ENCODE data around the gene SLC24A1. TPM values are rescaled to one million over a fixed set of nuclear protein-coding genes. Genes with fewer than 3 reads are reported as not detected.

The SLC24A1 gene
- total RNA-seq, 2 experiments from 2014 or later, result 6.4 to 7.8 TPM

- ChIA-PET POLR2A (no interaction called here), CTCF (no interaction called here)
Measured at GRCh38 chr15:65645392-65645791, 23.7 kb downstream of the SLC24A1 start.

DNA sequence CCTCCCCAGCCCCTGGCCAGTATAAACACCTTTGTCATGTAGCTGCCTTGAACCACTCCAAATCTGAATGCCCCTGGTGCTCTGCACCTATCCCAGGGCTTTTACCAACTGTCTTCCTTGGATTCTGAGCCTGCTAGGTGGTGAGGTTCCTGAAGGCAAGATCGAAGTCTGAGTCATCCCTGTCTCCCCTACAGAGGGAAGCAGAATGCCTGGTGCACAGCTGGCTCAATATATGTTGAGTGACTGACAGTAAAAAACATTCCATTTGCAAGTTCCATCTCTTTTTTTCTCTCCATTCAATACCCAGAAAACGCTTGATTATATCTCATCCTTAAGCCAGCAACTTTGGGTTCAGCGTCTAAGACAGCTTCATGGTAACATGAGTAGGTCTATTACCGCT is 24.7 kb downstream of the SLC24A1 start:
- CTCF ChIA-PET, result no interaction called here
- POLR2A ChIA-PET, result no interaction called here

GRCh38 chr15:65650312-65651041 is 28.7 kb downstream of the SLC24A1 start:
- POLR2A ChIA-PET, result interaction anchor here (0.6 to 0.7 kb wide), 2 partner anchors 23 to 1233 kb away, joined by 3 to 5 read pairs; no protein-coding TSS in a partner anchor
- CTCF ChIA-PET, result no interaction called here

DNA sequence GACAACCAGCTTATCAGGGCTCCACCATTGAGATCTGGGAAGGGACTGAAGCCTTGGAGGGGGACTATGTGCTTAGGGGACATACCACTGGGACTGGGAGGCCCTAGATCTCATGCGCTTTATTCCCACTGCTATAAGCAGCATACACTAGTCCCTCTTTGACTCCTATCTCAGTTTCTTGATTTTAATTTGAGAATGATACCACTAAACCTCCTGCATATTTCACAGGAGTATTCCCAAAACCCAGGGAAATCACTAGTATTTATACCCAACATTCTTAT is 29.2 kb downstream of the SLC24A1 start:
- ChIA-PET CTCF (no interaction called here), POLR2A (interaction anchor here (0.6 to 0.7 kb wide), 2 partner anchors 22 to 1233 kb away, joined by 3 to 5 read pairs; no protein-coding TSS in a partner anchor)

DNA sequence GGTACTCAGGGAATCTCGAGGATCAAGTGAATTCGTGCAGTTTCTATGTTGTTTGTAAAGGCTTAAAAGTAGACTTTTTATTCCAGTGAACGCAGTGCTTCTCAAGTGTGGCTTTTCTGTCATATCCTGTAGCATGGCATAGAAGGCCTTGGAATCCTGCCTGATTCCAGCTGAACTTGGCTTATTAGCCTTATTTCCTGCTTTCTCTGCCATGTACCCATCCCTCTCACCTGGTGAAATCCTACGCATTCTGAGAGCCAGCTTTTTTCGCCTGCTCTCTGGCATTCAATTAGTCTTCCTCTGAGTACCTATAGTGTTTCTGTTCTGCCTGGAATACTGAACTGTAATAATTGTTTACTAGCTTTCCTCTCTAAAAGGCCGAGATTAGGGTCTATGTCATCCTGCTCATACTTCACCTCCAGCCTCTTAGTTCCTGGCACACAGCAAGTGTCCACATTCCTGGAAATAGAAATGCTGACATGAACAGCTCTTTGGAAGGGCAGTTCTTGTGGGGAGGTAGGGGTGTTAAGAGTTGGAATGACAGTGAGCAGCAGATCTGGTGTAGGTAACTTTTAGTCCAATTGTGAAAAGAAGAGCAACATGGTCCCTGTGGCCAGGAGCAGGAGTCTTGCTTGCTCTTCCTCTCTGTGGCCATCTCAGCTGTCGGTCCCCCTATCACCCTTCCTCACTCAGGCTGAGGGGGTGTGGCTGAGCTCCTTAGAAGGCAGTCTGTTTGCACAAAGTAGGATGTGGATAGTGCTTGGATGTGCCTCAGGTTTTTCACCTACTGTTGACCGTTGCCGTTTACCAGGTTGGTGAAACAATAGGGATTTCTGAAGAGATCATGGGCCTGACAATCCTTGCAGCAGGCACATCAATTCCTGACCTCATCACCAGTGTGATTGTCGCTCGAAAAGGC is 30.4 kb downstream of the SLC24A1 start:
- CTCF ChIA-PET, result no interaction called here

DNA sequence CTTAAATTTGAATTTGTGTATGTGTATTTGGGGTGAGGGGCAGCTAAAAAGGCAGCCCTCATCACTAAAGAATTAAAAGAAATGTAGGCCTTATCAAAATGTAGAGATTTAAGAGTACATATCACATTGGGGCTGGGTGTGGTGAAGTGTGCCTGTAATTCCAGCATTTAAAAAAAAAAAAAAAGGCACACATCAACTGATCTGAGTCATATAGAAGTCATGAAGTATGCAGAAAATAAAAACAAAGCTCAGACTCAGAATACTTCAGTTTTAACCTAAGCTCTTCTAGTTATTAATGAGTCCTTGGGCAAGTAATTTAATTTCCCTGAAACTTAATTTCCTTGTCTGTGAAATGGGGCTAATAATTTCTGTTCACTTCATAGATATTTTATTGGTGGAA is 31.6 kb downstream of the SLC24A1 start:
- ChIA-PET CTCF (no interaction called here), POLR2A (no interaction called here)

More for the DNA sequence above, 30.4 kb downstream of the SLC24A1 start:
- POLR2A ChIA-PET, result no interaction called here

DNA sequence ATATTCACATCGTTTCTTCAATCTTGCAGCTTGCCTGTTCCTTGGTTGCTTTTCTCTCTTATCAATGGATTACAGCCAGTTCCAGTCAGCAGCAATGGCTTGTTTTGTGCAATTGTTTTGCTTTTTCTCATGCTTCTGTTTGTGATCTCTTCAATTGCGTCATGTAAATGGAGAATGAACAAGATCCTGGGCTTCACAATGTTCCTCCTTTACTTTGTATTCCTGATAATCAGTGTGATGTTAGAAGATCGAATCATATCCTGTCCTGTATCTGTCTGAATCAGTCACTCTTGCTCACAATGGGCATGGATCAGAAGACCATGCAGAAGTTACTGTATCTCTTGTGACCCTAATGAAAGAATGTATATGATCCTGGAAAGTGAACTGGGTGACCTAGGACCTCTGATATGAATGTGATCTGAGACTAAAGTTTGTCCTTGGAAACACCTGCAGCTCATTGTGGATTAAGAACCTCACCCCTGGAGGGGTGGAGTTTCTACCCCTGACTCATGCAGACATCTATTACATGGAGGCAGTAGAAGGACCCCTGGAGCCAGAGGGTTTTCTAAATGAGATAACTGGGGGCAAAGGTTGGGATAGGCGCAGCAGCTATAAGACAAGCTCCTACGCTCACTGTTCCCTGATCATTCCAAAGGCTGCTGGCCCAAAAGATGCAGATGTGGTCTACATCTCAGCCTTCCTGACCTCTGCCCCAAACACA is 32.2 kb downstream of the SLC24A1 start:
- POLR2A ChIA-PET, result no interaction called here
- CTCF ChIA-PET, result no interaction called here

- POLR2A ChIA-PET, result no interaction called here
- CTCF ChIA-PET, result no interaction called here
Measured at GRCh38 chr15:65655026-65655425, 33.3 kb downstream of the SLC24A1 start.

- ChIA-PET CTCF (no interaction called here), POLR2A (no interaction called here)
Measured at GRCh38 chr15:65655457-65655856, 33.7 kb downstream of the SLC24A1 start.

DNA sequence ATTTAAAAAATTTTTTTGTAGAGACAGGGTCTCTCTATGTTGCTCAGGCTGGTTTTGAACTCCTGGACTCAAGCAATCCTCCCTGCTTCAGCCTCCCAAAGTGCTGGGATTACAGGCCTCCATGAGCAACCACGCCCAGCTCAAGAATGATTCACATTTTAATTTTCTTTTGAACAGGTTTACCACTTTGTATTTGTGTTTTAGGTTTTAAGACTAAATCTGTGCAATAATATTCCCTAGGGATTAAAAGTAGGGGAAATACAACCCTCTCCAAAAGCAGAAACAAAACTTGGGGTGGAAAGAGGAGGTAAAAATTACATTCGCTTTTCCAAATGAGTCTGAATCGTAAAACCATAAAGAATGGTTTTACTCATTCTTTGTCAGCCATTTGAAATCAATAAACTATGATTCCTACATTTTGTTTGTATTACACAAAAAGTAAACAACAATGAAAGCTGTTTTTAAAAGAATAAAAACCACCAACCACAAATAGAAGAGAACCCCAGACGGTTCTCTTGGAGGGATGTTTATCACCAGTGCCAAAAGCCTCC is 37.8 kb downstream of the SLC24A1 start:
- CTCF ChIA-PET, result interaction anchor here (0.6 kb wide), 1 partner anchor 489 kb away, joined by 3 read pairs; no protein-coding TSS in a partner anchor
- POLR2A ChIA-PET, result no interaction called here

DNA sequence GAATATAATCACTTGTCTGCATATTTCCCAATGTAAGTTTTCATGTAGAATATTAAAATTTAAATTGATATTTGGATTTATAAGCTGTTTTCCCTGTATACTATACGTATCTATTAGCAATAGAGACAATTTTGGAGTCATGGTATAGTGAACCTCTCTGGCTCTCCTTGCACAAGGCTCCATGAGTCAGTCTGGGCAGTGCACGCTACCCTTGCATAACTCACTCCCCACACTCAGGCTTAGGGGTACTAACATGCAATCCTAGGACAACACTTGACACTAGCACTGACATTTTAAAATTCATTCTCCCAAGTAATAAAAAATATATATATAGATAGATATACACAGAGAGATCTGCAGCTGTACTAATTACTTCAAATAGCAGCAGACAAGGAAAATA is 39.2 kb downstream of the SLC24A1 start:
- CTCF ChIA-PET, result no interaction called here
- POLR2A ChIA-PET, result no interaction called here

DNA sequence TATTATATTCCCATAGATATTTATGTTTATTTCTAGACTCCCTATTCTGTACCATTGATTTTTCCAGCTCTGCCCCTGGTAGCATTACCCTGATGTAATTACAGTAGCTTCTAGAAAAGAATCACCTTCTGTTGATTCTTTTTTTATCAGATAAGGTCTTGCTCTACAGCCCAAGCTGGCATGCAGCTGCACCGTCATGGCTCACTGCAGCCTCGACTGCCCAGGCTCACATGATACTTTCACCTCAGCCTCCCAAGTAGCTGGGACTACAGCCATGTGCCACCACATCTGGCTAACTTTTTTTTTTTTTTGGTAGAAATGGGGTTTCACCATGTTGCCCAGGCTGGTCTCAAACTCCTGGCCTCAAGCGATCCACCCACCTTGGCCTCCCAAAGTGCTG is 41.8 kb downstream of the SLC24A1 start:
- CTCF ChIA-PET, result interaction anchor here (0.6 to 0.7 kb wide), 2 partner anchors 53 to 624 kb away, joined by 3 to 5 read pairs; no protein-coding TSS in a partner anchor
- POLR2A ChIA-PET, result no interaction called here

- CTCF ChIA-PET, result no interaction called here
- POLR2A ChIA-PET, result no interaction called here
Measured at GRCh38 chr15:65666257-65666656, 44.5 kb downstream of the SLC24A1 start.

DNA sequence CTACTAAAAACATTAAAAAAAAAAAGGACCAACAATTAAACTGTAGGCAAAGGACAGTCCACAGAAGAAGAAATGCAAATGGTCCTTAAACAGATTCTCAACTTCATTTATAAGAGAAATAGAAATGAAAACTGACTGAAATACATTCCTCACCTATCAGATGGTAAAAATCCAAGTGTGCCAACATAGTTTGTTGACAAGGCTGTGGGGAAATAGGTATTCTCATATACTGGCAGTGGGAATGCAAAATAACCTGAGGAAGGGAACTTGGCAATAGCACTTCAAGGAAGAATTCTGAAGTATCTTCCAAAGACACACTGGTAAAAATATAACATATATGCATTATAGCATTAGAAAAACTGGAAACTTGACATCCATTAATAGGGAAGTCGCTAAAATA is 53.8 kb downstream of the SLC24A1 start:
- POLR2A ChIA-PET, result no interaction called here
- CTCF ChIA-PET, result no interaction called here

DNA sequence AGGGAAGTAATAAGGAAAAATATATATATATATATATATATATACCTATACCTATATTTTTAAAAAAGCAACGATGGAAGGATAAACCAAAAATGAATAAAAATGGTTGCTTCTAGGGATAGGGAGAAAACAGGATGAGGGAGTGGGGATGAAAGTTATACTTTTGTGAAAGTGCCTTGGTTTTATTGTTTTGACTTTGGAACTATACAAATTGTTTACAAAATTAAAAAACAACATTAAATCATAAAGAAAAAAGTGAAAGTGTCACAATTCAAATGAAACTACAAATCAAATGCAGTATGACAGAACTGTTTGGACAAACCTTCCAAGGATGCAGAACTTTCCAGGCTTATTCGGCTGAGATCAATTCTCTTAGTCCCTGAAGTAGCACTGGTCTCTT is 54.4 kb downstream of the SLC24A1 start:
- POLR2A ChIA-PET, result no interaction called here
- CTCF ChIA-PET, result no interaction called here

DNA sequence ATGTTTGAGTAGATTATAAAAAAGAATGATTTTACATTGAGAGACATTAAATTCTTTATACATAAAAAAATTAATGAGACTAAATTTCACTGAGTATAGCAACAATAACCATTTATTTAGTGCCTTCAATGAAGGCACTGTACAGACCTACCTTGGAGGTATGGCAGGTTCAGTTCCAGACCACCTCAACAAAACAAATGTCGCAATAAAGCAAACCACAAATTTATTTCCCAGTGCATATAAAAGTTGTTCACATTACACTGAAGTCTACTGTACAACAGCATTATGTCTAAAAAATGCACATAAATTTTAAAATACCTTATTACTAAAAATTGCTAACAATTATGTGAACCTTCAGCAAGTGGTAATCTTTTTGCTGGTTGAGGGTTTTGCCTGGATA is 58.8 kb downstream of the SLC24A1 start:
- CTCF ChIA-PET, result no interaction called here
- POLR2A ChIA-PET, result no interaction called here

GRCh38 chr15:65682404-65682911 is 60.7 kb downstream of the SLC24A1 start:
- ChIA-PET POLR2A (interaction anchor here (0.5 to 1.2 kb wide), 2 partner anchors 45 to 136 kb away, joined by 3 read pairs; no protein-coding TSS in a partner anchor), CTCF (no interaction called here)

DNA sequence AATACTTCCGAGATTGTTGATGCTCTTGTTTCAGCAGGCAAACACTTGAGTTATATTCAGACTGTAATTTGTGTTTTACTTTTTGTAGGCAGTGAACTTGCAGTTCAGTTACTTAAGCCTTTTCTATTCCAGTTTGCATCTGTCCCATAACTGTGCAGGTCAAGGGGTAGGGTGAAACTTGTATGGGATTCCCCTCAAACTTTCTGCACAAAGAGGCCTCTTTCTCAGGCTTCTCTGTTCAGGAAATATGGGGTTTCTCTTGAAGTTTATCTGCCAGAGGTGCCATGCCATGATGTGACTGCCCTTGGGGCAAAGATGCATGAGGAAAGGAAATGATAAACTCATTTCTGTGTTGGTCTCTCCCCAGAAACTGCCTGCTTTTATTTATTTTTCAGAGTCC is 66.7 kb downstream of the SLC24A1 start:
- CTCF ChIA-PET, result no interaction called here
- POLR2A ChIA-PET, result interaction anchor here (0.6 kb wide), 1 partner anchor 14 kb away, joined by 3 read pairs; no protein-coding TSS in a partner anchor

- ChIA-PET POLR2A (no interaction called here), CTCF (no interaction called here)
Measured at GRCh38 chr15:65690173-65690572, 68.4 kb downstream of the SLC24A1 start.

DNA sequence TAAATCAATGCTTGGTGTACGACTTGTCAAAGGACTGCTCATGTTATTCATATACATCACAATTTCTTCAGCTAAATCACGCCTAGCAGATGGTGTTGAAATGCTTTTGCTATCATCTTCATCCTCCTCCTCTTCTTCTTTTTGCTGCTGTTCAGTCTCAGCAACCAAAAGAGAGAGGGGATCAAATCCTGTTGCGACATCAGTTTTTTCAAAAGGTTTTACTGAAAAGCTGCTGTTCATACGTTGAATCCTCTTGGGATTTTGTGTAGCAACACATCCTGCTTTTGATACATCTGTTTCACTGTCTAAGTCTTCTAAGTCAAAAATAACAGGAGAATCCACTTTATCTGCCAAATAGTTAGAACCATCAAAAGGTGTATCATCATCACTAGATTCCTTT is 69.0 kb downstream of the SLC24A1 start:
- ChIA-PET POLR2A (no interaction called here), CTCF (no interaction called here)
